ENCODE results near the gene SERGEF.

DNA sequence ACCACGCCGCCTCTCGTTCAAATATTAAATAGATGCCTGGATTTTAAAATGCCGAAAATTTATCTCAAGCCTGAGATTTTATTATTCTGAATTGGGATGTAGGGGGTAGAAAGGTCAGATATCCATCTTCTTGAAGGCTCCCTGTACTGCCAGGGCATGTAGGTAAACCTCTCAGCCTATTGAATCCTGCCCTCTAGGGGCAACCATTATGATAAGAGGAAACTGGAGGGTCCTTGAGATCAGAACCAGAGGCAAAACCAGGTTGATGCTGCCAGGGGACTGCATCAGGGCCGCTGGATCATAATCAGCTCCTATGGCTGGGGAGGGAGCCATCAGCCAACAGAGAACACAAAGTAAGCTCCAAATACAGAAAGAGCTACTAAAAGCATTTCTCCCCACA is 185.8 kb downstream of the SERGEF start:
- no peak for TF ChIP-seq YY1 (IDR thresholded peaks at IDR 0.05; ENCODE audit: insufficient read depth, insufficient read length)
- TF ChIP-seq SUZ12 (IDR thresholded peaks at IDR 0.05; ENCODE audit: extremely low read depth, insufficient read depth, insufficient read length) = no peak

Data from NT2/D1 (cell line).